BLaER1 treated with 17β-estradiol and CSF1 and Interleukin-3, amounts not matched to agents 10 nM and 100 nM (cell line): Measurements from ENCODE around the gene GPC6.

ENCODE experiments used
- H3K27ac ChIP-seq, 11 experiments: shearing (Covaris generic); formaldehyde crosslinking; 2 replicates each; pipeline ENCODE4 v1.8.1; 2022
- H3K27me3 ChIP-seq, 11 experiments: shearing (Covaris generic); formaldehyde crosslinking; 2 replicates each; pipeline ENCODE4 v1.8.1; 2022
- H3K36me3 ChIP-seq, 11 experiments: shearing (Covaris generic); formaldehyde crosslinking; 2 replicates each; pipeline ENCODE4 v1.8.1; 2022
- H3K4me1 ChIP-seq, 10 experiments: shearing (Covaris generic); formaldehyde crosslinking; 2 replicates each; pipeline ENCODE4 v1.8.1; 2022
- H3K4me2 ChIP-seq, 11 experiments: shearing (Covaris generic); formaldehyde crosslinking; 2 replicates each; pipeline ENCODE4 v1.8.1; 2022
- H3K4me3 ChIP-seq, 10 experiments: shearing (Covaris generic); formaldehyde crosslinking; 2 replicates each; pipeline ENCODE4 v1.8.1; 2022
- H3K9ac ChIP-seq, 11 experiments: shearing (Covaris generic); formaldehyde crosslinking; 2 replicates each; pipeline ENCODE4 v1.8.1; 2022
- H3K9me3 ChIP-seq, 11 experiments: shearing (Covaris generic); formaldehyde crosslinking; replicated peaks in 1 of 11; 2 replicates each; pipeline ENCODE4 v1.8.1; 2022
- H4K20me1 ChIP-seq, 11 experiments: shearing (Covaris generic); formaldehyde crosslinking; 2 replicates each; pipeline ENCODE4 v1.8.1; 2022
- Cebpa-rat ChIP-seq, 11 experiments: shearing (Covaris generic); IDR thresholded peaks; 2 replicates each; pipeline ENCODE4 v1.8.1; 2022

GPC6 gene

DNA sequence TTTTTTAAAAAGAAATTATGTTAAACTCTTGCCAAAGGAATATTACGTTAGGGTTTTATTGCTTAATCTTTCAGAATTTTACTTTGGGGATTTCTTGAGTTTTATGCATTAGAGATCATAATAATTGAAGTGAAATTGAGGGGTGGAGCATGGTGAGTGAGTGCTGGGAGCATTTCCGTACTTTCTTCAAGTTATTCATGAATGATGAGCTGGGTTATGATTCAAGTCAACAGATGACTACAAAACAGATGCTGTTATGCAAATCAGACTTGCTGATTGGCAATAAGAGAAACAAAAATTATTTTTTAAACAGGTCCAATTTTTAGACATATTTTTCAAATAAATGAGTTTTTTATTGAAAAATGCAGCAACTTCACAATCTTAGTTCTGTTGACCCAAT, 748.6 kb downstream of the GPC6 start:
- H3K4me2 ChIP-seq, result no peak overlapping the region
- H3K27me3 ChIP-seq, result no peaks in the 10 kb centered on the region
- H4K20me1 ChIP-seq, result no peaks in the 10 kb centered on the region
- H3K36me3 ChIP-seq, result no peaks in the 10 kb centered on the region
- H3K9me3 ChIP-seq, result peaks cover 0 to 6% (median 0%) of the 10 kb centered on the region in 11 experiments; a peak in 1 of 22 replicates
- H3K4me3 ChIP-seq, result no peak overlapping the region
- H3K27ac ChIP-seq, result no peak overlapping the region
- no peaks in the 10 kb centered on the region for H3K4me1 ChIP-seq
- no peak overlapping the region for H3K9ac ChIP-seq
- TF ChIP-seq Cebpa-rat (IDR thresholded peaks at IDR 0.05), result no peak

DNA sequence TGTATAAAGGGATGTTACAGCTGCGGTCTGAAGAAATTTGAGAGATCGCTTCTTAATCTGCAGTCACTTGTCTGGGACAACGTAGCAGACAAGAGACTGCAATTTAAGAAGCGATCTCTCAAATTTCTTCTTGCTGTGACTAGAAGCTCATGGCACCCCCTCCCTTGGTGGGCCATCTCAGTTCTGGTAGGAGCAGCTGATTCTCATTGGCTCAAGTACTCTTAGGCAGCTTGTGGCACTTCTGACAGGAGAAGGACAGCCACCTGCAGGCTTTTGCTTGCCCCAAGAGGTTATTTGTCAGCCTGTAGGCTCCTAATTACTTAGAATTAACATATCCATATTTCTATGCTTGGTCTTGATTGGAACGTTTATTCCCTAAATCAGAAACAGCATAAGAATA, 749.9 kb downstream of the GPC6 start:
- Histone ChIP-seq H3K9me3 (peaks cover 0 to 6% (median 0%) of the 10 kb centered on the region in 11 experiments; a peak in 1 of 22 replicates), H3K4me3 (no peak overlapping the region), H3K36me3 (no peaks in the 10 kb centered on the region), H4K20me1 (no peaks in the 10 kb centered on the region), H3K4me2 (no peak overlapping the region), H3K27ac (no peak overlapping the region), H3K27me3 (no peaks in the 10 kb centered on the region), H3K4me1 (no peaks in the 10 kb centered on the region), H3K9ac (no peak overlapping the region)
- no peak for TF ChIP-seq Cebpa-rat (IDR thresholded peaks at IDR 0.05)

DNA sequence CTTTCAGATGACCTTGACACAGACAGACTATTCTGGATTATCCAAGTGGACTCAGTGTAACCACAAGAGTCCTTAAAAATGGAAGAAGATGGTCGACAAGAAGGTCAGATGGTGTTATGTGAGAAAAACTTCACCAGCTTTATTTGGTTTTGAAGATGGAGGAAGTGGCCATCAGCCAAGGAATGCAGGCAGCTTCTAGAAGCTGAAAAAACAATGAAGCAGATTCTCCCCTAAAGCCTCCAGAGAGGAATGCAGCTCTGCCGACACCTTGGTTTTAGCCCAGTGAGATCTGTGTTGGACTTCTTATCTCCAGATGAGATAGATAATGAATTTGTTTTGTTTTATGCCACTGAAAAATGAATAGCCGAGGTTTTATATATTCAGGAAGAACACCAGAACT, 751.4 kb downstream of the GPC6 start:
- Histone ChIP-seq H3K27ac (no peak overlapping the region), H3K9ac (no peak overlapping the region), H3K4me2 (no peak overlapping the region), H3K36me3 (no peaks in the 10 kb centered on the region), H3K9me3 (peaks cover 0 to 6% (median 0%) of the 10 kb centered on the region in 11 experiments; a peak in 1 of 22 replicates), H3K4me1 (no peaks in the 10 kb centered on the region), H3K27me3 (no peaks in the 10 kb centered on the region), H4K20me1 (no peaks in the 10 kb centered on the region), H3K4me3 (no peak overlapping the region)
- TF ChIP-seq Cebpa-rat (IDR thresholded peaks at IDR 0.05), result no peak

DNA sequence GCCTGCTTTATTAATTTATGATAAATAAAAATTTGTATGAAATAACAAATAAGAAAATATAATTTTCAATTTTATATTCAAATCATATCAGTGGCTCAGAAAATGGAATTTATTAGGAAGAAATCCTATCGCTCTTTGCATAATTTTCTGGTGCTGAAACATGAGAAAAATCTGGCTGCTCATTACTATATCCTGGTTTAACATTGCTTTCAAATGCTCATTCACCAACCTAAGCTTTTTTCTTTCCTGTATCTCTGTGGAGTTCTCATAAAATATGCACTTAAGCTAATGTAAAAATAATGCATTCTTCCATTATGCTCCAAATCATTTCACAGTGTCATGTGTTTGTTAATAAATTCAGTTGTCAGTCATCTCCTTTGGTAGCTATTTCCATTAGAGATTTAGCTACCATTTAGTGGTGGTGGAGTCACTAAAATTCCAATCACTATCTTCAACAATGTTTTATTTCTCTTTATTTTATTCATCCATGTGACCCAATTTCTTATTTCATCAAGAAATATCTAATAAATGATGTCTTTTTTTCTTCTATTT, 754.9 kb downstream of the GPC6 start:
- Histone ChIP-seq H3K9ac (no peak overlapping the region), H4K20me1 (no peaks in the 10 kb centered on the region), H3K4me3 (no peak overlapping the region), H3K4me1 (no peaks in the 10 kb centered on the region), H3K27me3 (no peaks in the 10 kb centered on the region), H3K36me3 (no peaks in the 10 kb centered on the region), H3K4me2 (no peak overlapping the region), H3K9me3 (peaks cover 0 to 6% (median 0%) of the 10 kb centered on the region in 11 experiments; a peak in 1 of 22 replicates), H3K27ac (no peak overlapping the region)
- TF ChIP-seq Cebpa-rat (IDR thresholded peaks at IDR 0.05), result no peak

DNA sequence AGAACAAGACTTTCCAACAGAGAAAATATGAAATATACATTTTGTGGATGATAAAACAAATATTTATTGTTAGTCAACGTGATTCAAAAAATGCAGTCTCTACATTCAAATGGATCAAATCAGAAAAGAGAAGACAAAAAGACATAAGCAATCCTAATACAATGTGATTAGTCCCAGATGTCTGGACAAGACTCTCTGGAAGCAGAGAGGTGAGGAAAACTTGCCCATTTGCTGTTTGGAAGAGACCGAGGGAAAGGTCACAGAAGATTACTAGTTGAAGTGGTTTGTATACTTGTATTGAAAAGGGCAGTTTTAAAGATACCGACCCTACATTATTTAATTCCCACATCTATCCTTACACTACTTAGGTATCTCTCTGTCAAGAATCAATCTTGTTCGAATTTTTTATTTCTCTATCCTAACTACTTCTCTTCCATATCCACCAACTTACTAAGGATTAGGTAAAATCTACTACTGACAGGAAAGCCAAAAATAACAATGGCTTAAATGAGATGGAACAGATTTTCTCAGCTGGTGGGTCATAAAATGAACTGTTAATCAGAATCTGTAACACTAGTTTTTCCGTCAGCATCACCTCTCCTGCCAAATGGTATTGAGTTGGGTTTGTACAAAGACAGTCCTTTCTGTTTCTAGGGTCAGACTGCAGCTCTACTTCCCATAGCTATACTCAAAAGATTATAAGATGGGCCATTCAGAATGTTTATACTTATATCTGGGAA, 755.7 kb downstream of the GPC6 start:
- TF ChIP-seq Cebpa-rat (IDR thresholded peaks at IDR 0.05), result no peak
- Histone ChIP-seq H3K4me3 (no peak overlapping the region), H3K27ac (no peak overlapping the region), H3K36me3 (no peaks in the 10 kb centered on the region), H3K9ac (no peak overlapping the region), H3K4me1 (no peaks in the 10 kb centered on the region), H3K9me3 (peaks cover 0 to 6% (median 0%) of the 10 kb centered on the region in 11 experiments; a peak in 1 of 22 replicates), H3K4me2 (no peak overlapping the region), H3K27me3 (no peaks in the 10 kb centered on the region), H4K20me1 (no peaks in the 10 kb centered on the region)

DNA sequence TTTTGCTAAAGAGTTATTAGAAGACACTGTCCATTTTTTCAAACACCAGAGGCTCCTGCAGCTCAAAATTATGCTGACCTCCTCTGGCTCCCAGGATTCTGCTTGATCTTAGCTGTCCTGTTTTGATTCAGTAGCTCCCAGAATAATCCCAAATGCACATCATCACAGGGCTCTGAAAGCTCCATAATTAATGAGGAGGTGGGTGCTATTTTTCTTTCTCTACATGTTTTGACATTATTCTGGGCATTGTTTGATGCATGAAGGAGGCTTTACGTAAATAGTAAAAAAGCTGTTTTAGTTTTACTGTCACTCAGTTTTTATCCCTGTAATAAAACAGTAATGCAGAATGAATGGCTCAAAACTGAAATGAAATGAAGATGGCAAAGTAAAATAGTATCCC, 757.4 kb downstream of the GPC6 start:
- Histone ChIP-seq H4K20me1 (no peaks in the 10 kb centered on the region), H3K27me3 (no peaks in the 10 kb centered on the region), H3K4me1 (no peaks in the 10 kb centered on the region), H3K4me3 (no peak overlapping the region), H3K36me3 (no peaks in the 10 kb centered on the region), H3K27ac (no peak overlapping the region), H3K9ac (no peak overlapping the region), H3K9me3 (no peaks in the 10 kb centered on the region), H3K4me2 (no peak overlapping the region)
- TF ChIP-seq Cebpa-rat (IDR thresholded peaks at IDR 0.05), result no peak

DNA sequence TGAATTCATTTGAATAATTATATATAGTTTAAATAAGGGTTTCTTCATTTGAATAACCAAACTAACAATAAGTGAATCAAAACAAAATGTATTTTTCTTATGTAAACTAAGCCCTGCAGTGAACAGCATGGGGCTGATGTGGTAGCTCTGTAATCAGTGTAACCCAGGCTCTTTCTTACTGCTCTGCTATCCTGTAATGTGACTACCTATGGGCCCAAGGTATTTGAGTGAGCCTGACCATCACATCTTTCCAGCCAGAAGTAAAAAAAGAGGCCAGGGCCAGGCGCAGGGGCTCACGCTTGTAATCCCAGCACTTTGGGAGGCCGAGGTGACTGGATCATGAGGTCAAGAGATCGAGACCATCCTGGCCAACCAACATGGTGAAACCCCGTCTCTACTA, 758.3 kb downstream of the GPC6 start:
- Histone ChIP-seq H3K9me3 (no peaks in the 10 kb centered on the region), H3K4me1 (no peaks in the 10 kb centered on the region), H4K20me1 (no peaks in the 10 kb centered on the region), H3K9ac (no peak overlapping the region), H3K4me2 (no peak overlapping the region), H3K36me3 (no peaks in the 10 kb centered on the region), H3K27ac (no peak overlapping the region), H3K4me3 (no peak overlapping the region), H3K27me3 (no peaks in the 10 kb centered on the region)
- TF ChIP-seq Cebpa-rat (IDR thresholded peaks at IDR 0.05), result no peak

DNA sequence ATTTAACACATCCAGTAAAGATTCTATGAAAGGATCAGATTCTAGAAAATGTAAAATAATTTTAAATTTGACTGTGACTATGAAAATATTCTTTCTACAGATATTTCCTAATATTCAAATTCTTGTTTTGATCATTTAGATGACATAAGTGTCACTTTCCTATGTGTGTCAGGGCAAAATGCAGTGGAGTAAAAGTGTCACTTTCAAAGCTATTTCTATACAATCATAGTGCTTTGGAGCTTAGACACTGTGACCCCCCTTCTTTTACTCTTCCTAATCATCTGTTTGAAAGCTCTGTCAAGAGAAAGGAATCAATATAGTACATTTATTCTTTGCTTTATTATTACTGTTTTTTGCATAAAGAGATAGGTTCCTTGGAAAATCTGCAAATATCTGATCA, 760.9 kb downstream of the GPC6 start:
- no peaks in the 10 kb centered on the region for H3K27me3 ChIP-seq
- no peak overlapping the region for H3K27ac ChIP-seq
- H3K36me3 ChIP-seq, result no peaks in the 10 kb centered on the region
- H3K9ac ChIP-seq, result no peak overlapping the region
- H3K9me3 ChIP-seq, result no peaks in the 10 kb centered on the region
- TF ChIP-seq Cebpa-rat (IDR thresholded peaks at IDR 0.05), result no peak
- H3K4me2 ChIP-seq, result no peak overlapping the region
- no peaks in the 10 kb centered on the region for H4K20me1 ChIP-seq
- peaks cover 0 to 5% (median 0%) of the 10 kb centered on the region in 10 experiments; a peak in 3 of 20 replicates for H3K4me1 ChIP-seq
- no peak overlapping the region for H3K4me3 ChIP-seq

DNA sequence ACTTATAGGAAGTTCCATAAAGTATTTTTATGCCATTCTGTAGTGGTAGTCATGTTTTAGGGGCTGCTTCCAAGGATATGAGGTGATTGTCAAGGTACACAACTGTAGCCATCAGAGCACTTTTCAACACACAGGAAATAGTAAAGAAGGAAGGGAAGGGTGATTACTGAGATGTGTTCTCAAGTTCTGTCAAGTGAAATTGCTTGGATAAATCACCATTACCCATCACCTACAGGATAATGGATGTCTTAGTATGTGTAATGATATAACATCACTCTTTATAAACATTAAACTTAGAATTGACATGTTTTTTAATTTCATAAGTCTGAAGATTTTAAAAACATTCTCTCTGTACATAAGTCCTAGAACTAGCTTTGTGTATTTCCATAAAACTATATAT, 765.0 kb downstream of the GPC6 start:
- Histone ChIP-seq H3K27me3 (no peaks in the 10 kb centered on the region), H4K20me1 (no peaks in the 10 kb centered on the region), H3K36me3 (no peaks in the 10 kb centered on the region), H3K9ac (no peak overlapping the region), H3K4me3 (no peak overlapping the region), H3K27ac (no peak overlapping the region), H3K4me1 (peaks cover 0 to 5% (median 0%) of the 10 kb centered on the region in 10 experiments; a peak in 3 of 20 replicates), H3K9me3 (no peaks in the 10 kb centered on the region), H3K4me2 (no peak overlapping the region)
- TF ChIP-seq Cebpa-rat (IDR thresholded peaks at IDR 0.05), result no peak

DNA sequence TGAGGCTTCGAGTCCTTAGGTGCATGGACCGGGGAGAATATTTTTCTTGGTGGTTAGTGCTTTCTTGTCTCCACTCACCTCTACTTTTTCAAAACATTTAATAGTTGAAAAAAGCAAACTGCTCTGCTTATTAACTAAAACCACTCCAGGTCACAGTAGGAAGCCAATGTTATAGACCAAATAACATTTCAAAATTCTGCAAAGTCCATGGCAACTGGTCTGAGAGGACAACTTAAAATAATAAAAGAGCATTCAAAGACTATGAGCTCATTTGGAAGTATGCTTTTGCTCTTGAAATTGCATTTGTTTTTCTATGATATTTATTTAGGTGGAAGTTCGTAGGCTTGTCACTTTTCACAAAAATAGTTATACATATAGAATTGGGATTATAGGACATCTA, 769.9 kb downstream of the GPC6 start:
- no peaks in the 10 kb centered on the region for H3K4me1 ChIP-seq
- H4K20me1 ChIP-seq, result no peaks in the 10 kb centered on the region
- no peak overlapping the region for H3K9ac ChIP-seq
- no peak for TF ChIP-seq Cebpa-rat (IDR thresholded peaks at IDR 0.05)
- H3K4me3 ChIP-seq, result no peak overlapping the region
- H3K4me2 ChIP-seq, result no peak overlapping the region
- H3K9me3 ChIP-seq, result no peaks in the 10 kb centered on the region; a peak in 1 of 22 replicates
- no peaks in the 10 kb centered on the region for H3K36me3 ChIP-seq
- no peak overlapping the region for H3K27ac ChIP-seq
- H3K27me3 ChIP-seq, result no peaks in the 10 kb centered on the region
